GM19043 (cell line): Measurements from ENCODE around the gene THBS3.
"Not testable (repeated sequence)": the region's sequence is repeated elsewhere in the genome, so short reads cannot be mapped to it uniquely, and the experiment has no call there.

Experiments used
- ATAC-seq: cut with Tn5 transposase; IDR thresholded peaks from one replicate; pipeline ENCODE4 v1.9.1; 2021; ENCODE audit warnings: low read depth; ENCODE audit not compliant: unreplicated experiment

The THBS3 gene

DNA sequence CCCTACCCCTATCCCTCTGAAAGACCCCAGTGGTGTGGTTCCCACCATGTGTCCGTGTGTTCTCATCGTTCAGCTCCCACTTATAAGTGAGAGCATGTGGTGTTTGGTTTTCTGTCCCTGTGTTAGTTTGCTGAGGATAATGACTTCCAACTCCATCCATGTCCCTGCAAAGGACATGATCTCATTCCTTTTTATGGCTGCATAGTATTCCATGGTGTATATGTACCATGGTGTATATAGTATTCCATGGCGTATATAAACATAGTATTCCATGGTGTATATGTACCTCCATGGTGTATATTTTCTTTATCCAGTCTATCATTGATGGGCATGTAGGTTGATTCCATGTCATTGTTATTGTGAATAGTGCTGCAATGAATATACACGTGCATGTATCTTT lies 43.9 kb downstream of the THBS3 start:
- ATAC-seq = not testable (repeated sequence)

DNA sequence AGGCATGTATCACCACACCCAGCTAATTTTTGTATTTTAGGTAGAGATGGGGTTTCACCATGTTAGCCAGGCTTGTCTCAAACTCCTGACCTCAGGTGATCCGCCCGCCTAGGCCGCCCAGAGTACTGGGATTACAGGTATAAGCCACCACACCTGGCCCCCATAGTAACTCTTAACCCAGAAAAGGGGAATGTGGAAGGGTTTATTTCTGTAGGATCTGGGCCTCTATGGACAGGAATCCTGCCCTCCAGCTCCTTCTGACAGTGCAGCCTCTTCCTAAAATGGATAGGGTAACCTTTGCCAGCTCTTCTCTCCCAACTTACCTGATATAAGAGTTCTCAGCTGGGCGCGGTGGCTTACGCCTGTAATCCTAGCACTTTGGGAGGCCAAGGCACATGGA lies 45.1 kb downstream of the THBS3 start:
- not testable (repeated sequence) for ATAC-seq

DNA sequence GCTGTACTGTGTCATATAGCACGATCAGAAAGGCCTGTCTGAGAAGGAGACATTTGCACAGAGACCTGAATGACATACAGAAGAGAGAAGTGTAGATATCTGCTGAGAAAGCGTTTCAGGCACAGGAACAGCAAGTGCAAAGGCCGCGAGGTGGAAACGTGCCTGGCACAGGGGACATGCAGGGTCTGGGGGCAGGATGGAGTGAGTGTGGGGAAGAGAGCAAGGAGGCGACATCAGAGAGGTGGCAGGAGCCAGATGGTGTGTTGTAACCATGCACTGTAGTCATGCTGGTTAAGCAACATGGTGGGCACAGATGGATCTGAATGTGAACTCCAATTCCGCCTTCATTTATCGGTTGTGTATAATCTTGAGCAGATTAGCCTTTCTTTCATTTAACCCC lies 47.6 kb downstream of the THBS3 start:
- no peak for ATAC-seq

DNA sequence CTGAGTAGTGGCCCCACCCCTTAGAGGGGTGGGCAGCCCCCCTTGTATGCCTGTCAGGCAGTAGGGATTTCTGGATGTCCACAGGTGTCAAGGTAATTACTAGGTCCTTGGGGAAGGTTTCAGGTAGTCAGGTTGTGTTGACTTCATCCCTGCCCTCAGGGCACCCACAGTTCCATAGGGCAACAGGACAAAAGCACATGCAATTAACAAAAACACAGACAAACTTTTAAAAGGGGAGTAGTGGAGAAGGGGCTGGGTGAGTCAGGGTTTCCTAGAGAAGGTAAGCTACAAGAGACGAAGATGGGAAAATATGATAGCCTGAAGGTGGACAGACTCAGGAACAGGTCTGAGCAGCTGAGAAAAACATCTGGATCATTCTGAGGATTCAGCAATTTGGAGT lies 48.7 kb downstream of the THBS3 start:
- no peak for ATAC-seq

DNA sequence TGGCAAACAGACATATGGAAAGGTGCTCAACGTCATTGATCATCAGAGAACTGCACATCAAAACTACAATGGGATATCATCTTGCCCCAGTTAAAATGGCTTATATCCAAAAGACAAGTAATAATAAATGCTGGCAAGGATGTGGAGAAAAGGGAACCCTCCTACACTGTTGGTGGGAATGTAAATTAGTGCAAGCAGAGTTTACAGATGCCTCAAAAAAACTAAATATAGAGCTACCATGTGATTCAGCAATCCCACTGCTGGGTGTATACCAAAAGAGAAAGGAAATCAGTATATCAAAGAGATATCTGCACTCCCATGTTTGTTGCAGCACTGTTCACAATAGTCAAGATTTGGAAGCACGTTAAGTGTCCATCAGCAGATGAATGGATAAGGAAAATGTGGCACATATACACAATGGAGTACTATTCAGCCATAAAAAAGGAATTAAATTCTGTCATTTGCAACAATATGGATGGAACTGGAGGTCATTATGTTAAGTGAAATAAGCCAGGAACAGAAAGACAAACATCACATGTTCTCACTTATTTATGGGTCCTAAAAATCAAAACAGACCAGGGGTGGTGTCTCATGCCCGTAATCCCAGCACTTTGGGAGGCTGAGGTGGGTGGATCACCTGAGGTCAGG lies 51.6 kb downstream of the THBS3 start:
- not testable (repeated sequence) for ATAC-seq
